H1 (cell line): ENCODE data around the gene CNTN3. TPM values are rescaled to one million over a fixed set of nuclear protein-coding genes. Genes with fewer than 3 reads are reported as not detected.

Experiments
- CTCF ChIA-PET: fragments of 300-600 bp; sonication (Branson Sonifier 250); formaldehyde crosslinking; loops from one replicate; lab custom pipeline; 2021; ENCODE audit not compliant: partially characterized antibody; lab: Charles Lee
- POLR2A ChIA-PET: fragments of 300-600 bp; sonication (Branson Sonifier 250); formaldehyde crosslinking; loops from one replicate; lab custom pipeline; 2021; ENCODE audit warnings: inconsistent platforms; ENCODE audit not compliant: partially characterized antibody; lab: Charles Lee
- DNase-seq, 2 experiments: peaks; one replicate each; pipeline versions ENCODE4 v3.0.0 to v3.0.0-alpha.2; 2010 to 2022; ENCODE audit warnings: low spot score in 2 of 2, low read depth in 1 of 2, mixed read lengths in 1 of 2
- FAIRE-seq: peaks from 2 replicates; lab custom pipeline; 2011; peaks lifted over from hg19 to GRCh38; lab: Jason Lieb, UNC
- H2AFZ ChIP-seq: 2 replicates; pipeline ENCODE4 v1.8.1; 2012; ENCODE audit warnings: low read length, inconsistent platforms
- H2AK5ac ChIP-seq: 2 replicates; pipeline ENCODE4 v1.6.1; 2013; ENCODE audit warnings: low read depth, low read length
- H2BK120ac ChIP-seq: replicated peaks from 2 replicates; pipeline ENCODE3; 2013; ENCODE audit warnings: low read depth, low read length, inconsistent platforms
- H2BK12ac ChIP-seq: 2 replicates; pipeline ENCODE4 v1.6.1; 2013; ENCODE audit warnings: low read depth, low read length
- H2BK15ac ChIP-seq: 2 replicates; pipeline ENCODE4 v1.6.1; 2013; ENCODE audit warnings: low read length
- H2BK20ac ChIP-seq: 2 replicates; pipeline ENCODE4 v1.6.1; 2013; ENCODE audit warnings: low read length
- H2BK5ac ChIP-seq: 2 replicates; pipeline ENCODE4 v1.6.1; 2013; ENCODE audit warnings: low read depth, low read length
- H3K14ac ChIP-seq: 2 replicates; pipeline ENCODE4 v1.6.1; 2013; ENCODE audit warnings: inconsistent platforms; ENCODE audit not compliant: insufficient read length
- H3K18ac ChIP-seq: 2 replicates; pipeline ENCODE4 v1.6.1; 2013; ENCODE audit warnings: low read length; ENCODE audit errors: extremely low read depth
- H3K23ac ChIP-seq: 2 replicates; pipeline ENCODE4 v1.6.1; 2013; ENCODE audit warnings: inconsistent platforms; ENCODE audit not compliant: insufficient read length
- H3K23me2 ChIP-seq: 2 replicates; pipeline ENCODE4 v1.6.1; 2013; ENCODE audit warnings: low read depth, low read length
- H3K27ac ChIP-seq: 2 replicates; pipeline ENCODE4 v1.6.1; 2011; ENCODE audit warnings: low read depth, low read length, inconsistent platforms
- H3K27me3 ChIP-seq, 4 experiments: replicated peaks in 1 of 4; 1 replicate in 1 of 4; 2 replicates in 3 of 4; pipeline versions ENCODE4 v1.6.1 to v1.8.1; 2011 to 2013; ENCODE audit warnings: low read length in 3 of 4, mild to moderate bottlenecking in 3 of 4, inconsistent platforms in 2 of 4, mixed read lengths in 2 of 4, moderate library complexity in 1 of 4; ENCODE audit not compliant: control insufficient read depth in 3 of 4, insufficient read depth in 3 of 4; ENCODE audit errors: extremely low read depth in 1 of 4
- H3K36me3 ChIP-seq, 4 experiments: 2 replicates each; pipeline versions ENCODE4 v1.6.1 to v1.8.1; 2011 to 2013; ENCODE audit warnings: mild to moderate bottlenecking in 4 of 4, low read length in 3 of 4, moderate library complexity in 2 of 4, control low read depth in 1 of 4, inconsistent platforms in 1 of 4; ENCODE audit not compliant: insufficient read depth in 4 of 4, control insufficient read depth in 2 of 4
- H3K4ac ChIP-seq: replicated peaks from 2 replicates; pipeline ENCODE3; 2013; ENCODE audit warnings: low read length, low read depth, mixed read lengths, inconsistent platforms; ENCODE audit not compliant: insufficient read length
- H3K4me1 ChIP-seq, 4 experiments: replicated peaks in 1 of 4; 1 replicate in 1 of 4; 2 replicates in 3 of 4; pipeline versions ENCODE4 v1.6.1 to v1.8.1; 2011 to 2013; ENCODE audit warnings: low read length in 3 of 4, inconsistent platforms in 2 of 4, mixed read lengths in 1 of 4; ENCODE audit not compliant: insufficient read depth in 4 of 4, control insufficient read depth in 3 of 4
- H3K4me2 ChIP-seq, 2 experiments: 2 replicates each; pipeline versions ENCODE4 v1.6.1 to v1.8.1; 2011 to 2013; ENCODE audit warnings: low read depth in 2 of 2, low read length in 2 of 2, control low read depth in 1 of 2, inconsistent platforms in 1 of 2, mild to moderate bottlenecking in 1 of 2; ENCODE audit not compliant: insufficient read depth in 1 of 2
- H3K4me3 ChIP-seq, 4 experiments: fragments of 200-600, 300-600 bp in 1 of 4; sonication (generic), shearing (Covaris generic), sonication (Bioruptor Twin) in 1 of 4; 2 replicates each; pipeline versions ENCODE4 v1.5.1 to v1.8.1; 2011 to 2016; ENCODE audit warnings: low read length in 4 of 4, low read depth in 3 of 4, control low read depth in 2 of 4, inconsistent platforms in 2 of 4, mild to moderate bottlenecking in 2 of 4, mixed read lengths in 1 of 4, moderate library complexity in 1 of 4; ENCODE audit not compliant: insufficient read depth in 2 of 4; ENCODE audit errors: extremely low read depth in 1 of 4
- H3K56ac ChIP-seq: replicated peaks from 2 replicates; pipeline ENCODE3; 2013; ENCODE audit warnings: low read depth, mild to moderate bottlenecking, mixed read lengths, low read length, inconsistent platforms; ENCODE audit not compliant: insufficient read length
- H3K79me1 ChIP-seq: 2 replicates; pipeline ENCODE4 v1.6.1; 2013; ENCODE audit warnings: low read depth, low read length, control low read depth
- H3K79me2 ChIP-seq, 2 experiments: 2 replicates each; pipeline versions ENCODE4 v1.6.1 to v1.8.1; 2012 to 2013; ENCODE audit warnings: low read length in 2 of 2, mild to moderate bottlenecking in 2 of 2, inconsistent platforms in 1 of 2; ENCODE audit not compliant: insufficient read depth in 2 of 2, control insufficient read depth in 1 of 2
- H3K9ac ChIP-seq, 4 experiments: replicated peaks in 1 of 4; 1 replicate in 1 of 4; 2 replicates in 3 of 4; pipeline versions ENCODE4 v1.6.1 to v1.8.1; 2011 to 2013; ENCODE audit warnings: low read depth in 3 of 4, low read length in 3 of 4, control low read depth in 2 of 4, mild to moderate bottlenecking in 2 of 4, moderate library complexity in 2 of 4, inconsistent platforms in 1 of 4; ENCODE audit errors: extremely low read depth in 1 of 4
- H3K9me3 ChIP-seq, 2 experiments: 2 replicates each; pipeline versions ENCODE4 v1.6.1 to v1.8.1; 2012 to 2013; ENCODE audit warnings: mild to moderate bottlenecking in 2 of 2, moderate library complexity in 2 of 2, control low read depth in 1 of 2, inconsistent platforms in 1 of 2, low read depth in 1 of 2, low read length in 1 of 2, mixed read lengths in 1 of 2; ENCODE audit not compliant: insufficient read depth in 2 of 2
- H4K20me1 ChIP-seq, 2 experiments: replicated peaks in 1 of 2; 2 replicates each; pipeline versions ENCODE3 to v1.8.1; 2011 to 2013; ENCODE audit warnings: inconsistent platforms in 2 of 2, low read length in 2 of 2, mild to moderate bottlenecking in 1 of 2; ENCODE audit not compliant: insufficient read depth in 2 of 2, control insufficient read depth in 1 of 2
- H4K5ac ChIP-seq: 2 replicates; pipeline ENCODE4 v1.6.1; 2013; ENCODE audit warnings: low read length, low read depth, mixed read lengths, inconsistent platforms; ENCODE audit not compliant: insufficient read length
- H4K8ac ChIP-seq: 2 replicates; pipeline ENCODE4 v1.8.0; 2013; ENCODE audit warnings: mild to moderate bottlenecking, moderate library complexity, low read length, inconsistent platforms; ENCODE audit not compliant: insufficient read depth; ENCODE audit errors: extremely low read depth
- H4K91ac ChIP-seq: replicated peaks from 2 replicates; pipeline ENCODE3; 2013; ENCODE audit warnings: low read length, mixed read lengths, inconsistent platforms; ENCODE audit not compliant: insufficient read length
- ASH2L ChIP-seq: fragments of 200-600, 300-600 bp; sonication (generic); IDR thresholded peaks from one replicate; pipeline ENCODE4 v1.7.1; 2017; ENCODE audit warnings: low read length
- CTBP2 ChIP-seq: IDR thresholded peaks from 2 replicates; pipeline ENCODE4 v1.7.0; 2011; ENCODE audit warnings: borderline replicate concordance, mild to moderate bottlenecking, moderate library complexity, mixed read lengths, low read length; ENCODE audit not compliant: insufficient read depth, insufficient read length
- CTCF ChIP-seq, 3 experiments: IDR thresholded peaks; 1 replicate in 2 of 3; 2 replicates in 1 of 3; pipeline versions ENCODE4 v1.5.1 to v1.6.1; 2011; ENCODE audit warnings: low read length in 3 of 3, mild to moderate bottlenecking in 3 of 3, inconsistent platforms in 2 of 3, low read depth in 1 of 3, moderate library complexity in 1 of 3; ENCODE audit not compliant: insufficient read depth in 1 of 3; ENCODE audit errors: control extremely low read depth in 1 of 3
- EP300 ChIP-seq, 2 experiments: IDR thresholded peaks; 1 replicate in 1 of 2; 2 replicates in 1 of 2; pipeline ENCODE4 v1.6.1; 2011 to 2012; ENCODE audit warnings: low read depth in 2 of 2, low read length in 2 of 2, mild to moderate bottlenecking in 2 of 2, borderline replicate concordance in 1 of 2, inconsistent platforms in 1 of 2, moderate library complexity in 1 of 2
- HDAC6 ChIP-seq: IDR thresholded peaks from one replicate; pipeline ENCODE4 v1.7.1; 2012; ENCODE audit warnings: low read depth, mild to moderate bottlenecking, inconsistent platforms, low read length, moderate library complexity
- JUND ChIP-seq: IDR thresholded peaks from 2 replicates; pipeline ENCODE4 v1.6.1; 2011; ENCODE audit warnings: mild to moderate bottlenecking, improper control_type of control experiment, low read length
- KDM1A ChIP-seq: fragments of 200-600, 300-600 bp; sonication (generic); IDR thresholded peaks from 2 replicates; pipeline ENCODE4 v1.7.1; 2016; ENCODE audit warnings: mild to moderate bottlenecking, low read length, borderline replicate concordance
- NRF1 ChIP-seq: IDR thresholded peaks from 2 replicates; pipeline ENCODE4 v1.6.1; 2011; ENCODE audit warnings: mild to moderate bottlenecking, low read depth, low read length, improper control_type of control experiment
- SAP30 ChIP-seq: fragments of 300-600 bp; sonication (generic); IDR thresholded peaks from 2 replicates; pipeline ENCODE4 v1.7.1; 2012; ENCODE audit warnings: low read length, moderate library complexity, mild to moderate bottlenecking, inconsistent platforms; ENCODE audit not compliant: insufficient read depth, insufficient replicate concordance
- SIRT6 ChIP-seq: IDR thresholded peaks from one replicate; pipeline ENCODE4 v1.7.1; 2012; ENCODE audit warnings: low read length, inconsistent platforms
- SP2 ChIP-seq: IDR thresholded peaks from 2 replicates; pipeline ENCODE4 v1.6.1; 2012; ENCODE audit warnings: mild to moderate bottlenecking, low read length, inconsistent platforms
- TAF7 ChIP-seq: optimal IDR thresholded peaks from 2 replicates; pipeline ENCODE3; 2011; ENCODE audit warnings: low read depth, mild to moderate bottlenecking, inconsistent platforms, low read length, moderate library complexity, borderline replicate concordance
- YY1 ChIP-seq: IDR thresholded peaks from 2 replicates; pipeline ENCODE4 v1.6.1; 2011; ENCODE audit warnings: low read depth, mild to moderate bottlenecking, low read length
- polyA plus RNA-seq, 7 experiments: library from polyadenylated mRNA; depleted of rRNA in 3 of 7; stranded (reverse) in 5 of 7; unstranded in 2 of 7; fragments of >200 nt in 5 of 7; fragments of 200-250 nt in 2 of 7; gene quantifications; 1 replicate in 5 of 7; 2 replicates in 1 of 7; 4 replicates in 1 of 7; pipeline versions ENCODE4 v1.2.1 to v1.2.3, GENCODE V29; 2011 to 2013; ENCODE audit warnings: missing spikeins in 2 of 7, mixed read lengths in 2 of 7
- total RNA-seq: library from RNA; stranded (reverse); fragmentation: NEBNext Ultra II Directional; extraction: Animal tissue kit (Norgen Biotek cat#: 25700); gene quantifications from 2 replicates; pipeline ENCODE4 v1.2.1, GENCODE V29; 2021

CNTN3 gene
- total and polyA plus RNA-seq, 2 of the 8 experiments (the other 6 are each of a cell fraction or from before 2014, with no cell fraction given), result 0.11 to 0.13 TPM

GRCh38 chr3:74661672-74662071 lies 47.2 kb upstream of the CNTN3 start:
- POLR2A ChIA-PET, result no interaction called here
- H2AK5ac ChIP-seq, result no peak overlapping the region

More at GRCh38 chr3:74661672-74662071, 47.2 kb upstream of the CNTN3 start:
- Histone ChIP-seq H4K5ac (no peak overlapping the region), H3K4me2 (no peak overlapping the region), H3K23ac (no peak overlapping the region), H2AFZ (no peak overlapping the region), H3K4ac (no peak overlapping the region), H2BK12ac (no peak overlapping the region), H4K8ac (no peak overlapping the region), H2BK20ac (no peak overlapping the region), H2BK15ac (no peak overlapping the region), H4K91ac (no peak overlapping the region), H3K79me2 (no peaks in the 10 kb centered on the region), H3K36me3 (no peaks in the 10 kb centered on the region), H3K18ac (no peak overlapping the region), H3K56ac (no peak overlapping the region), H2BK120ac (no peak overlapping the region), H3K27me3 (no peaks in the 10 kb centered on the region), H3K4me1 (no peaks in the 10 kb centered on the region), H3K23me2 (no peaks in the 10 kb centered on the region), H3K9me3 (no peaks in the 10 kb centered on the region), H3K79me1 (no peaks in the 10 kb centered on the region), H3K27ac (no peak overlapping the region), H4K20me1 (no peaks in the 10 kb centered on the region), H3K9ac (no peak overlapping the region), H2BK5ac (no peak overlapping the region), H3K4me3 (no peak overlapping the region), H3K14ac (no peak overlapping the region)
- TF ChIP-seq SAP30, result no peak
- TF ChIP-seq CTBP2, result no peak
- TF ChIP-seq TAF7, result no peak
- TF ChIP-seq EP300 (IDR thresholded peaks at IDR 0.05; ENCODE audit: borderline replicate concordance in 1 of 2, low read depth in 2 of 2, low read length in 2 of 2), result no peak
- TF ChIP-seq SP2, result no peak
- TF ChIP-seq CTCF (IDR thresholded peaks at IDR 0.05; ENCODE audit: control extremely low read depth in 1 of 3, insufficient read depth in 1 of 3, low read depth in 1 of 3, low read length in 3 of 3), result no peak
- no peak for TF ChIP-seq SIRT6
- no peak for TF ChIP-seq NRF1
- TF ChIP-seq JUND, result no peak
- TF ChIP-seq YY1, result no peak
- TF ChIP-seq HDAC6, result no peak
- no peak for TF ChIP-seq ASH2L
- TF ChIP-seq KDM1A, result no peak
- no peak for DNase-seq
- CTCF ChIA-PET, result no interaction called here
- FAIRE-seq, result no peak
